GM18907 (cell line): ENCODE measurements around the gene KDM1B.

Source experiments
- ATAC-seq: cut with Tn5 transposase; IDR thresholded peaks from one replicate; pipeline ENCODE4 v1.9.1; 2021; ENCODE audit warnings: mild to moderate bottlenecking, moderate library complexity; ENCODE audit not compliant: unreplicated experiment

Gene KDM1B

GRCh38 chr6:18259675-18260447 is 104.6 kb downstream of the KDM1B start:
- no peak for ATAC-seq

GRCh38 chr6:18260448-18261106 is 105.4 kb downstream of the KDM1B start:
- peak; percentile 50 for ATAC-seq

- no peak for ATAC-seq
Observed at GRCh38 chr6:18261877-18262276, 106.7 kb downstream of the KDM1B start.

GRCh38 chr6:18262702-18263417 is 107.6 kb downstream of the KDM1B start:
- peak; percentile 60 for ATAC-seq

GRCh38 chr6:18263418-18264218 is 108.4 kb downstream of the KDM1B start:
- peak; percentile 9 for ATAC-seq

GRCh38 chr6:18264219-18264922 is 109.1 kb downstream of the KDM1B start, which contains the start of gene DEK:
DEK (minus strand) TSS chr6:18264530; CDS start chr6:18263987, 543 bp downstream.
- ATAC-seq = peak; percentile 46

GRCh38 chr6:18264923-18265377 is 109.7 kb downstream of the KDM1B start:
- ATAC-seq = no peak

- no peak for ATAC-seq
Observed at GRCh38 chr6:18265787-18266522, 110.7 kb downstream of the KDM1B start.

- ATAC-seq = no peak
Observed at GRCh38 chr6:18266523-18266912, 111.3 kb downstream of the KDM1B start.

GRCh38 chr6:18268066-18268465 is 112.8 kb downstream of the KDM1B start:
- no peak for ATAC-seq

GRCh38 chr6:18269253-18269652 is 114.0 kb downstream of the KDM1B start:
- ATAC-seq = no peak

GRCh38 chr6:18269717-18270116 is 114.5 kb downstream of the KDM1B start:
- no peak for ATAC-seq

GRCh38 chr6:18270216-18270615 is 115.0 kb downstream of the KDM1B start:
- ATAC-seq = no peak
